ENCODE measurements around the gene NUSAP1. TPM values are rescaled to one million over a fixed set of nuclear protein-coding genes. Genes with fewer than 3 reads are reported as not detected.

The NUSAP1 gene
- total RNA-seq, 1 donor from 2014 or later, result 159 TPM

DNA sequence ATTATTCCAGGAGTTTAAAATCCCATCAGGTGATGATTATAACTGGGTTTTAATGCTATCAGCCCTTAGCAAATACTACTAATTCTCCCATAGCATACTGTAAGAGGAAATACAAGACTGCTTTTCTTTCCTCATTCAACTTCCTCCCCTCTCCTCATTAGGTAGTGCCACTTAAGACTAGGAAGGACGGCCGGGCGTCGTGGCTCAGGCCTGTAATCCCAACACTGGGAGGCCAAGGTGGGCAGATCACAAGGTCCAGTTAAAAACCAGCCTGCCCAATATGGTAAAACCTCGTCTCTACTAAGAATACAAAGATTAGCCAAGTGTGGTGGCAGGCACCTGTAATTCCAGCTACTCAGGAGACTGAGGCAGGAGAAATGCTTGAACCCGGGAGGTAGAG lies 55.0 kb downstream of the NUSAP1 start:
- H3K9me3 Mint-ChIP-seq, result no peaks in the 10 kb centered on the region
- no peaks in the 10 kb centered on the region for H3K27me3 Mint-ChIP-seq (ENCODE audit: low read depth)
- no peaks in the 10 kb centered on the region for H3K4me1 Mint-ChIP-seq
- no peak overlapping the region for H3K4me3 Mint-ChIP-seq
- TF ChIP-seq CTCF (conservative IDR thresholded peaks at IDR 0.05), result no peak
- peaks cover 10% of the 10 kb centered on the region for H3K36me3 Mint-ChIP-seq (ENCODE audit: low read depth)
- no peak for DNase-seq (ENCODE audit: low read depth, low spot score)
- H3K27ac Mint-ChIP-seq (ENCODE audit: unreplicated experiment), result no peak overlapping the region

DNA sequence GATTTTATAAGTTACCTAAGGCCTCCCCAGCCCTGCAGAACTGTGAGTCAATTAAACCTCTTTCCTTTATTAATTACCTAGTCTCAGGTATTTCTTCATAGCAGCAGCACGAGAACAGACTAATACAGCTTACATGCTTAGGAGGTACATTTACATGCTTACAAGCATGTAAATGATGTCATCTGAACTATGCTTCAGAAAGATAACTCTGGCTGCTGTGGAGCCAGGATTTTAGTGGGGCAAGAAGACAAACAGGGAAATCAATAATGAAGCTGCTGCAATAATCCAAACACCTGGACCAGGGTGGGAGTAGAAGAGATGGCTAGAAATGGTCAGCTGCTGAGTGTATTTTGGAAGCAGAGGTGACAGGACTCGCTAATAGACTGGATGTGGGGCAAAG lies 60.0 kb downstream of the NUSAP1 start:
- Mint-ChIP-seq H3K4me1 (no peaks in the 10 kb centered on the region), H3K4me3 (no peak overlapping the region), H3K36me3 (ENCODE audit: low read depth) (peaks cover 19% of the 10 kb centered on the region), H3K27ac (ENCODE audit: unreplicated experiment) (no peak overlapping the region), H3K9me3 (no peaks in the 10 kb centered on the region), H3K27me3 (ENCODE audit: low read depth) (no peaks in the 10 kb centered on the region)
- TF ChIP-seq CTCF (conservative IDR thresholded peaks at IDR 0.05), result no peak
- DNase-seq (ENCODE audit: low read depth, low spot score), result no peak

- no peak for DNase-seq (ENCODE audit: low read depth, low spot score)
- Mint-ChIP-seq H3K36me3 (ENCODE audit: low read depth) (peaks cover 16% of the 10 kb centered on the region), H3K27me3 (ENCODE audit: low read depth) (no peaks in the 10 kb centered on the region), H3K9me3 (no peaks in the 10 kb centered on the region), H3K4me3 (no peak overlapping the region), H3K27ac (ENCODE audit: unreplicated experiment) (no peak overlapping the region), H3K4me1 (no peaks in the 10 kb centered on the region)
- TF ChIP-seq CTCF (conservative IDR thresholded peaks at IDR 0.05), result no peak
Observed at GRCh38 chr15:41394924-41395323, 62.2 kb downstream of the NUSAP1 start.

DNA sequence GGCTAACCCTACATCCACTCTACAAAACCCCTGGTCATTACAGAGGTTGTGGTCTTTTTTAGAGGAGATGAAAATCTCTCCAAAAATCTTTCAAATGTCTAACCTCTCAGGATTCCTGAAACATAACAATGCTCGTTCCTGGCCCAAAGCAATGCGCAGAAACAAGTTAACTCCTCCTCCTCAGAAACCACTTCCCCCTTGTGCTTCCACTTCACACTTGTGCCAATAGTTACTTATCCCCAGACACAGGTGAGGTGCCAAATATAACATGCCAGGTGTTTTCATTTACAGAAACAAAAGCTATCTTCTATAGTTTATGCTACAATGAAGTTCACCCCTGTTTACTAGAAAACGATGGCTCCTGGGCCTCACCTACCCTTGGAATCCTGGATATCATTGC lies 63.4 kb downstream of the NUSAP1 start:
- Mint-ChIP-seq H3K4me3 (no peak overlapping the region), H3K27me3 (ENCODE audit: low read depth) (no peaks in the 10 kb centered on the region), H3K27ac (ENCODE audit: unreplicated experiment) (no peak overlapping the region), H3K4me1 (no peaks in the 10 kb centered on the region), H3K36me3 (ENCODE audit: low read depth) (peaks cover 16% of the 10 kb centered on the region), H3K9me3 (no peaks in the 10 kb centered on the region)
- DNase-seq (ENCODE audit: low read depth, low spot score), result no peak
- no peak for TF ChIP-seq CTCF (conservative IDR thresholded peaks at IDR 0.05)

GRCh38 chr15:41401904-41402267 lies 69.2 kb downstream of the NUSAP1 start:
- H3K27me3 Mint-ChIP-seq (ENCODE audit: low read depth), result no peaks in the 10 kb centered on the region
- DNase-seq (ENCODE audit: low read depth, low spot score), result no peak
- peak overlapping the region; percentile 82 for H3K27ac Mint-ChIP-seq (ENCODE audit: unreplicated experiment)
- H3K4me3 Mint-ChIP-seq, result peak overlapping the region; percentile 94
- no peaks in the 10 kb centered on the region for H3K9me3 Mint-ChIP-seq
- no peak for TF ChIP-seq CTCF (conservative IDR thresholded peaks at IDR 0.05)
- H3K36me3 Mint-ChIP-seq (ENCODE audit: low read depth), result no peaks in the 10 kb centered on the region
- H3K4me1 Mint-ChIP-seq, result peaks cover 19% of the 10 kb centered on the region

- DNase-seq (ENCODE audit: low read depth, low spot score), result no peak
- Mint-ChIP-seq H3K4me1 (peaks cover 12% of the 10 kb centered on the region), H3K9me3 (no peaks in the 10 kb centered on the region), H3K36me3 (ENCODE audit: low read depth) (no peaks in the 10 kb centered on the region), H3K27ac (ENCODE audit: unreplicated experiment) (no peak overlapping the region), H3K4me3 (no peak overlapping the region), H3K27me3 (ENCODE audit: low read depth) (no peaks in the 10 kb centered on the region)
- no peak for TF ChIP-seq CTCF (conservative IDR thresholded peaks at IDR 0.05)
Observed at GRCh38 chr15:41407341-41407740, 74.7 kb downstream of the NUSAP1 start.

Data from neural crest cell (in vitro differentiated cells).